Tibial nerve (tissue), 4 donors: ENCODE data around the gene IFNGR2.

ENCODE experiments used
- EP300 ChIP-seq, 2 donors: sonication (generic); formaldehyde crosslinking; IDR thresholded peaks; one replicate each; pipeline ENCODE4 v1.6.1; 2017; ENCODE audit warnings: antibody characterized with exemption in 2 of 2, mild to moderate bottlenecking in 1 of 2
- POLR2A ChIP-seq, 2 donors: fragments of 450-650 bp; IDR thresholded peaks; one replicate each; pipeline ENCODE4 v1.6.1; 2017; ENCODE audit warnings: antibody characterized with exemption in 2 of 2, mild to moderate bottlenecking in 2 of 2, moderate library complexity in 2 of 2
- TF ChIP-seq, protein P1 (sequence below), 5 experiments: fragments of 200-600 bp in 3 of 5; fragments of 450-650 bp in 2 of 5; sonication (generic) in 3 of 5; IDR thresholded peaks; one replicate each; pipeline ENCODE4 v1.5.1; 2016 to 2019; ENCODE audit warnings: antibody characterized with exemption in 5 of 5, mild to moderate bottlenecking in 3 of 5, moderate library complexity in 2 of 5

DNA sequence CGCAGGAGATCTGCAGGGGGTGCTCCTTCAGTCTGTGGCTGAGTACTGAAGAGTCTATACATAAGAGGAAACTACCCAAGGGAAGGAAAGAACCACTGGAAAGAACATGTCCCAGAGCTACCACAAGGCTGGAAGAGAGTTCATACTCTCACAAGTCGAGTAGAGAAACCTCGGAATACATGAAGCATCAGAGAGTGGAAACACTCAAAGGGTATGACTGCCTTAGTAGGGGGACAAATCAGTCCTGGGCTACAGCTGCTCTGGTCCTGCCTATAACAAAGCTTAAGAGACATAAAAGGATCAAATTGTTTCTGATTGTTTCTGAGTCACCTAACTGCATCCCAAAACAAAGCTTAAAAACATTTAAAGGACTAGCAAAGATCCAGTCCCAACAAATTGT, 49.1 kb downstream of the IFNGR2 start:
- TF ChIP-seq, protein P1, sequence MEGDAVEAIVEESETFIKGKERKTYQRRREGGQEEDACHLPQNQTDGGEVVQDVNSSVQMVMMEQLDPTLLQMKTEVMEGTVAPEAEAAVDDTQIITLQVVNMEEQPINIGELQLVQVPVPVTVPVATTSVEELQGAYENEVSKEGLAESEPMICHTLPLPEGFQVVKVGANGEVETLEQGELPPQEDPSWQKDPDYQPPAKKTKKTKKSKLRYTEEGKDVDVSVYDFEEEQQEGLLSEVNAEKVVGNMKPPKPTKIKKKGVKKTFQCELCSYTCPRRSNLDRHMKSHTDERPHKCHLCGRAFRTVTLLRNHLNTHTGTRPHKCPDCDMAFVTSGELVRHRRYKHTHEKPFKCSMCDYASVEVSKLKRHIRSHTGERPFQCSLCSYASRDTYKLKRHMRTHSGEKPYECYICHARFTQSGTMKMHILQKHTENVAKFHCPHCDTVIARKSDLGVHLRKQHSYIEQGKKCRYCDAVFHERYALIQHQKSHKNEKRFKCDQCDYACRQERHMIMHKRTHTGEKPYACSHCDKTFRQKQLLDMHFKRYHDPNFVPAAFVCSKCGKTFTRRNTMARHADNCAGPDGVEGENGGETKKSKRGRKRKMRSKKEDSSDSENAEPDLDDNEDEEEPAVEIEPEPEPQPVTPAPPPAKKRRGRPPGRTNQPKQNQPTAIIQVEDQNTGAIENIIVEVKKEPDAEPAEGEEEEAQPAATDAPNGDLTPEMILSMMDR (IDR thresholded peaks at IDR 0.05) = no peak
- TF ChIP-seq POLR2A (IDR thresholded peaks at IDR 0.05) = no peak
- TF ChIP-seq EP300 (IDR thresholded peaks at IDR 0.05) = no peak
